HG02610 (cell line): ENCODE measurements around the gene IGSF8.
"Not testable (repeated sequence)": the region's sequence is repeated elsewhere in the genome, so short reads cannot be mapped to it uniquely, and the experiment has no call there.

Experiments
- ATAC-seq: cut with Tn5 transposase; IDR thresholded peaks from one replicate; pipeline ENCODE4 v1.9.1; 2021; ENCODE audit warnings: mild to moderate bottlenecking, moderate library complexity; ENCODE audit not compliant: unreplicated experiment

IGSF8 gene

GRCh38 chr1:160069460-160070231 is 28.8 kb downstream of the IGSF8 start, which contains the start of gene KCNJ10:
Gene KCNJ10, minus strand, starts transcription at chr1:160070160. Its CDS starts 27,628 bp downstream, at chr1:160042532.
- no peak for ATAC-seq

GRCh38 chr1:160068225-160068624 is 30.2 kb downstream of the IGSF8 start:
- ATAC-seq, result no peak

GRCh38 chr1:160066829-160067745 is 31.3 kb downstream of the IGSF8 start:
- no peak for ATAC-seq

- ATAC-seq, result no peak
These were observed 33.7 kb downstream of the IGSF8 start for GRCh38 chr1:160064746-160065145.

DNA sequence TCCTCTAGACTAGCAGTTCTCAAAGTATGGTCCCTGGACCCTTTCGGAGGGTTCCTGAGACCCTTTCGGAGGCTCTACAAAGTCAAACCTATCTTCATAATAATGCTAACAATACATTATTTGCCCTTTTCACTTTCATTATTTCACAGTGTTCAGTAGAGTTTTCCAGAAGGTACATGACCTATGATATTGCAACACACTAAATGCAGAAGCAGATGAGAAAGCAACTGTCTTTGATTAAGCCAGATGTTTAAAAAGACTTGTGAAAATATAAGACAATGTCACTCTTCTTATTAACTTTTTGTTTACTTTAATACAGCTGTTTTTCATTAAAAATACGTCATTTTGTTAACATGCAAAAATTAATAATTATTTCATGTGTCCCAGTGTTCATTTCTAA is 34.3 kb downstream of the IGSF8 start:
- no peak for ATAC-seq

DNA sequence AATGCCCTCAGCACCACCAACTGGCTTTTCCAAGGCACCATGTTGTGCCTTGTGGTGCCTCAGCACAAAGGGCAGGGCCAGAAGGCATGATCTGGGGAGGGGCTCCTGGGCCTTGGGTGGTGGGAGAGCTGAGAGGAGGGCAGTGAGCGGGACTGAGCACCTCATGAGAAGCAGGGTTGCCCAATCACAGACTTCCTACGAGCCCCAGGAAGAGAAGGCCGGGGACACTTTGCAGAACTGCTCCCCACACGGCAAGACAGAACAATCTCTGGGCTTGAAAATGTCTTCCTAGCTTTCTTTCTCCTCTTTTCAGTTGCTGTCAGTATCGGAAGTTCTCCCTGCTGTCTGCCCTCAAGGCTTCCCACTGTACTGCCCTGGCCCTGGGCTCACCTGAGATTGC is 35.2 kb downstream of the IGSF8 start:
- ATAC-seq, result no peak

DNA sequence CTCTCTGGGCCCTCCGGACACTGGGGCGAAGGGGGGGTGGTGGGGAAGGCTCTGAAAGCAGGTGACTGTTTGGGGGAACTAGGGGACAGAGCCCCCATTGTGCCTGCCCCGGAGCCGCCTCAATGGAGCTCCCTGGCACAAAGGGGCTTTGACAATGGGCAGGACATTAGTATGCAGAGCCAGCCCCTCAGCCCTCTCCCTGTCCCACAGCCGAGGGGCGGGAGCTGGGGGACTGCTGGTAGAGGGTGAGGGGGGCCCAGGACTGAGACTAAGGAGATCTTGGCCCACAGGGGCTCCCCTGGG is 36.2 kb downstream of the IGSF8 start:
- no peak for ATAC-seq

DNA sequence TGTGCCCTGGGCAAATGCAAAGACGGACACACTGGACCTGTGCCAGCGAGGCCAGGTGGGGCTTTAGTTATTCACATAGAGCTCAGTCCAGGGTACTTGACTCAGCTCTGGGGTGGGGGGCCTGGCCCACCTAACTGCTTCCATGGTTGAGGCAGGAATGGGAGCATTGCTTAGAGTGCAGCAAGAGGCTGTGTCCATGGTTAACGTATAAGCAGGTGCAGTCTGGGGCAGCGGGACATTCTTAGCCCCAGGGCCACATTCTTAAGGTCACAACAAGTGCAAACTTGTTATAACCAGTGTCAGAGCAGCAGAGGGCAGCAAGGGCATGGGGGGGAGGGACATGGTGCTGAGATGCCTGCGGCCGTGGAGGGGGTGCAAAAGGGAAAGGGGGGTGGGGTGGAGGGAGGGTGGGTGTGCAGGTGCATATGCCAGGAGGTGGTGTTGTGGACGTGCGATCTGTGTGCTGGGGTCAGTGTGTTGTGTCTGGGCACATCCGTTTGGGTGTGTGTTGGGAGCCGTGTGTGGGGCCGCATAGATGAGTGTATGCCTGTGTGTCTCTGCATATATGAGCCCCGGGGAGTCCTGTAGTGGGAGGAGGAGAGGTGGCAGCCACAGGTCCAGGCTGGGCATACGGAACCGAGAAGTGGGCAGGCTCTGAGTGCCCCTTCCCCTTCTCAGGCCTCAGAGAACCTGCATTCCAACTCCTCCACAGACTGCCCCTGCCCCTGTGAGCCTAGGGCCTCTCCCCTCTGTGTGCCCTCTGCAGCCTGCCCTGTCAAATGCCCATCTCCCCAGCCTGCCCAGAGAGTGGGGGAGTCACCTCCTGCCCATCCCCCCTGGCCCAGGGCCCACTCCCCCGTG is 36.8 kb downstream of the IGSF8 start:
- ATAC-seq, result no peak

GRCh38 chr1:160058087-160058486 is 40.3 kb downstream of the IGSF8 start:
- ATAC-seq, result no peak

- no peak for ATAC-seq
These were observed 41.7 kb downstream of the IGSF8 start for GRCh38 chr1:160056648-160057169.

GRCh38 chr1:160053548-160054365 is 44.7 kb downstream of the IGSF8 start:
- no peak for ATAC-seq

DNA sequence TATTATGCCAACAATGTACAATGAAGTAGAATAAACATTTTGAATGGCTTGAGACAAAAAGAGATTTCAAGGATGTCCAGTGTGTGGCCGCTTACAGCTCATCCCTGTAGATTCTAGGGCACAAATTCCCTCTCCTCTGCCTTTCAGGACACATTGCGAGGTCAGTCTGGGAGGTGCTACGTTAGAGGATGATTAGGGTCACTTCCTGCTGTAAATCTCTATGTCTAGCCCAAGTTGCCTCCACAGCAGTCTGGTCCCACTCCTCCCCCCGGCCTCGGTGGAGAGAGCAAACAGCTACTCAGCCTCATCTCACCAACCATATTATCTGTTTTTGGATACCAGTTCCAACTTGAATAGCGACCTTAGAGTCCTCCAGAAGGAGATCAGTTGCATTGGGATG is 45.5 kb downstream of the IGSF8 start:
- no peak for ATAC-seq

GRCh38 chr1:160050619-160051018 is 47.8 kb downstream of the IGSF8 start:
- no peak for ATAC-seq

DNA sequence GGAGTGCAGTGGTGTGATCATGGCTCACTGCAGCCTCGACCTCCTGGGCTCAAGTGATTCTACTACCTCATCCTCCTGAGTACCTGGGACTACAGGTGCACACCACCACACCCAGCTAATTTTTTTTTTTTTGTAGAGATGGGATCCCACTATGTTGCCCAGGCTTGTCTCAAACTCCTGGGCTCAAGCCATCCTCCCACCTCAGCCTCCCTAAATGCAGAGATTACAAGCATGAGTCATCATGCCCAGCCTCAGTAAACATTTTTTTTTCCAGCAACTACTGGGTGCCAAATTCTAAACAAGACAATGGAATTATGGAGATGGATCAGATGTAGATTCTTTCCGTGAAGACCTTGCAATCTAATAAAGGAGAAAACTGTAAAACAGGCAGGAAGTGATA is 48.2 kb downstream of the IGSF8 start:
- not testable (repeated sequence) for ATAC-seq

GRCh38 chr1:160049101-160049500 is 49.3 kb downstream of the IGSF8 start:
- no peak for ATAC-seq

DNA sequence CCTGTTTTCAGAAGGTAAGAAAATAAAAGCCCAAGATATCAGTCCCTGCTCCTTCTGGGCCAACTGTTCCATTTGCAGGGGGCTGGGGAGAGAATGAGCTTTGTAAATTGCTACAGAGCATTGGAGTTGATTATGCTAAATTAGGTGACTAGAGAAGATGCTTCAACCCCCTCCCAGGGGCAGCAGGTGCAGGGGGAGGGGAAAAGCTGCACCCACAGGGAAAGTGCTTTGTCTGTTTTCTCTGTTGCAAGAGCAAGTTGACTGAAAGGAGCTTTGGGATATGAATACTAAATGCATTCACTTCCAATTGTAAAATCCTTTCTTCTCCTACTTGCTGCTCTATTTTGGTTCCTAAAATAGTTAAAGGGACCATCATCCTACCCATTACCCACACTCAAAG is 50.1 kb downstream of the IGSF8 start:
- no peak for ATAC-seq

DNA sequence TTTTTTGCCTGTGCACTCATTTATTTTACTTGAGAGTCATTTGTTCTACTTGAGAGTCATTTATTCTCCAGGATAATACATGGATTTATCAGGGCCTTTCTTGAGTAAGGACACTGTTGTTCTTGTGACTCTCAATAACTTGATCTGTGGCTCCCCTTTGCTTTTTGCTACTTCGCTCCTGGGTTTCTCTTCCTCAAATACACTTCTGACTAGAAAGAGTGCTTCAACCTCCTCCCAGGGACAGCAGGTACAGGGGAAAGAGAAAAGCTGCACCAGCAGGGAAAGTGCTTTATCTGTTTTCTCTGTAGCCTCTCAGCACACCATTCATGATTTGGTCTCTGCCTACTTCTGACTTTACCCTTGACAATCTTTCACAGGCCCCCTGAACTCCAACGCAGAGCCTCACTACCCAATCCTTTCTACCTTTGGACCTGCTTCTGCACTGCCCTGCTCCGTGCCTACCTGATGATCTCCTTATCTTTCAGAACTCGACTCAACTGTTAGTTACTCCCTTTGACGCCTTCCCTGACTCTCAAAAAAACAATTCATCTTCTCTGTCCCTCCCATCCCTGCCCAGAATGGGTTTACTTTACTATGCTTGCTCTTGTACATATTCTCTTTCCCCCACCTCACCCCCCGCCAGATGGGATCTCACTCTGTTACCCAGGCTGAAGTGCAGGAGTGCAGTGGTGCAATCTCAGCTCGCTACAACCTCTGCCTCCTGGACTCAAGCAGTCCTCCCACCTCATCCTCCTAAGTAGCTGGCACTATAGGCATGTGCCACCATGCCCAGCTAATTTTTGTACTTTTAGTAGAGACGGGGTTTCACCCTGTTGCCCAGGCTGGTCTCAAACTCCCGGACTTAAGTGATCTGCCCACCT is 51.1 kb downstream of the IGSF8 start:
- no peak for ATAC-seq

DNA sequence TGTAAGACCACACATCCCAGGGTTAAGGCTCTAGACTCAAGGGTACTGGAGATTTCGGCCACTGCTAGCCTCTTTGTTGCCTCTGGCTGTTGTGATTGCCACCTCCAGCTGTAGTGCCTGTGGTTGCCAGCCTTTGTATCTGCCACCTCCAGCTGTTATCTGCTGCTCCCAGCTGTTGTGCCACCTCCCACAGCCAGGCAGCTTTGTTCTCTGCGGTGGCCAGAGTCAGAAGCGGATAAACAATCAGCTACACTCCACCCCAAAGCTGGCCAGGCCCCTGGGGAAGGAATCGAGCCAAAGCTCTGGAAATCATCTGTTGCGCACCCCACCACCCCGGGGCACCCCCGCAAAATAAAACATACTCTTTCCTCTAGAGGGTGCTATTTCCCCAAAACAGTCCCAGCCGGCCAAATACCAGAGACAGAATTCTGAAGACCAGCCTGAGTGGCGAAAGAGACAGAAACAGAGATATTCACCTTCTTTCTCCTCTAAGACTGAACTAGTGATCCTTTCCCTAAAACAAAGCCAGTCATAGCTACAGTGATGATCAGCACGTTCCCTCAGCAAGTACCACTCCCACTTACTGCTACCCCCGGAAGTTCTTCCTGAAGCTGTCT is 51.8 kb downstream of the IGSF8 start:
- no peak for ATAC-seq

GRCh38 chr1:160045653-160046052 is 52.8 kb downstream of the IGSF8 start:
- no peak for ATAC-seq
